Fibroblast of lung (primary cell): ENCODE results near the gene SEC24D.

Source experiments
- CTCF ChIP-seq, 2 donors: IDR thresholded peaks in 1 of 2; conservative IDR thresholded peaks in 1 of 2; 1 replicate in 1 of 2; 2 replicates in 1 of 2; pipeline ENCODE4 v1.5.1; 2011 to 2012; ENCODE audit warnings: low read length in 2 of 2, control low read depth in 1 of 2, inconsistent platforms in 1 of 2, low read depth in 1 of 2, mild to moderate bottlenecking in 1 of 2
- EZH2 ChIP-seq: IDR thresholded peaks from 2 replicates; pipeline ENCODE4 v1.5.1; 2012; ENCODE audit warnings: low read length, control low read depth, mild to moderate bottlenecking; ENCODE audit errors: missing control alignments

GRCh38 chr4:118799231-118799942, 36.5 kb downstream of the SEC24D start:
- TF ChIP-seq CTCF (conservative IDR thresholded peaks at IDR 0.05 in 1 of 2, IDR thresholded peaks at IDR 0.05 in 1 of 2; ENCODE audit: low read depth in 1 of 2, low read length in 2 of 2) (no peak), EZH2 (no peak)
